GM12878 (cell line): Measurements from ENCODE around the gene HIVEP3.

Source experiments
- CBX3 ChIP-seq: fragments of 200-600 bp; sonication (generic); IDR thresholded peaks from 2 replicates; pipeline ENCODE4 v1.6.1; 2016; ENCODE audit warnings: low read depth, borderline replicate concordance
- EZH2 ChIP-seq: IDR thresholded peaks from 2 replicates; pipeline ENCODE4 v1.6.1; 2012; ENCODE audit warnings: low read depth, mild to moderate bottlenecking, control low read depth, inconsistent platforms, low read length, borderline replicate concordance; ENCODE audit not compliant: control insufficient read depth
- GATAD2B ChIP-seq: fragments of 450-650 bp; conservative IDR thresholded peaks from 2 replicates; pipeline ENCODE4 v1.6.1; 2017; ENCODE audit warnings: low read depth, mild to moderate bottlenecking, moderate library complexity
- MYC ChIP-seq: IDR thresholded peaks from 2 replicates; pipeline ENCODE4 v1.6.1; 2011; ENCODE audit warnings: mild to moderate bottlenecking, low read length, moderate library complexity, inconsistent platforms; ENCODE audit not compliant: insufficient read depth, insufficient replicate concordance, insufficient read length, severe bottlenecking
- RFX5 ChIP-seq: IDR thresholded peaks from 2 replicates; pipeline ENCODE4 v1.6.1; 2011; ENCODE audit warnings: low read depth, low read length, improper control_type of control experiment
- SIN3A ChIP-seq: IDR thresholded peaks from 2 replicates; pipeline ENCODE4 v1.6.1; 2012; ENCODE audit warnings: low read depth, low read length, improper control_type of control experiment
- STAT3 ChIP-seq: IDR thresholded peaks from 2 replicates; pipeline ENCODE4 v1.6.1; 2011; ENCODE audit warnings: low read depth, low read length, improper control_type of control experiment
- TCF12 ChIP-seq: IDR thresholded peaks from 2 replicates; pipeline ENCODE4 v1.6.1; 2011; ENCODE audit warnings: low read depth, mild to moderate bottlenecking, low read length
- TF ChIP-seq, protein P1 (sequence below), 3 experiments: IDR thresholded peaks in 2 of 3; conservative IDR thresholded peaks in 1 of 3; 2 replicates each; pipeline ENCODE4 v1.5.1; 2011; ENCODE audit warnings: low read depth in 3 of 3, low read length in 3 of 3, mild to moderate bottlenecking in 3 of 3, control low read depth in 2 of 3, moderate library complexity in 2 of 3, inconsistent platforms in 1 of 3, mixed read lengths in 1 of 3; ENCODE audit not compliant: control insufficient read depth in 2 of 3, insufficient read depth in 1 of 3; ENCODE audit errors: extremely low read depth in 1 of 3
- TF ChIP-seq, protein P2 (sequence below): IDR thresholded peaks from 2 replicates; pipeline ENCODE4 v1.6.1; 2012; ENCODE audit warnings: mild to moderate bottlenecking, low read depth, low read length

DNA sequence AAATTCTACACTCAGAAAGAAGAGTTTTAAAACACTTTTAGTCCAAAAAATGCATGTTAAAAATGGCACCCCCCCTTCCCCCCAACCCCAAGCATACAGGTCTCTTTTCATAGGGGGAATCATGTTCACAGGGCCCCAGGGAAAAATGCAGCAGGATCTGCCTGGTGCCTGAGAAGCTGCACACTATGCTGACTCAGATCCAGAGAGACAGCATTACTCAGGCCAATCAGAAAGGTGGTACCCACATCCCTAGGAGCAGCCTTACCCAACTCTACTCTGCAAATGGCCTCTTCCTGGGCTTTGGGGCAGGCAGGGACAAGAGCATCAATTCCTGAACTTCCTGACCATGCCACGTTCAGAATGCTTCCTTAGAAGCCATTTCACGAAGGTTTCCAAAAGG, 119.0 kb downstream of the HIVEP3 start:
- no peak for TF ChIP-seq RFX5
- no peak for TF ChIP-seq EZH2
- TF ChIP-seq MYC: no peak
- TF ChIP-seq TCF12: 0 out of 2 replicates have a peak, but pooled peaks have one; percentile 9
- TF ChIP-seq STAT3: no peak
- TF ChIP-seq, protein P1, sequence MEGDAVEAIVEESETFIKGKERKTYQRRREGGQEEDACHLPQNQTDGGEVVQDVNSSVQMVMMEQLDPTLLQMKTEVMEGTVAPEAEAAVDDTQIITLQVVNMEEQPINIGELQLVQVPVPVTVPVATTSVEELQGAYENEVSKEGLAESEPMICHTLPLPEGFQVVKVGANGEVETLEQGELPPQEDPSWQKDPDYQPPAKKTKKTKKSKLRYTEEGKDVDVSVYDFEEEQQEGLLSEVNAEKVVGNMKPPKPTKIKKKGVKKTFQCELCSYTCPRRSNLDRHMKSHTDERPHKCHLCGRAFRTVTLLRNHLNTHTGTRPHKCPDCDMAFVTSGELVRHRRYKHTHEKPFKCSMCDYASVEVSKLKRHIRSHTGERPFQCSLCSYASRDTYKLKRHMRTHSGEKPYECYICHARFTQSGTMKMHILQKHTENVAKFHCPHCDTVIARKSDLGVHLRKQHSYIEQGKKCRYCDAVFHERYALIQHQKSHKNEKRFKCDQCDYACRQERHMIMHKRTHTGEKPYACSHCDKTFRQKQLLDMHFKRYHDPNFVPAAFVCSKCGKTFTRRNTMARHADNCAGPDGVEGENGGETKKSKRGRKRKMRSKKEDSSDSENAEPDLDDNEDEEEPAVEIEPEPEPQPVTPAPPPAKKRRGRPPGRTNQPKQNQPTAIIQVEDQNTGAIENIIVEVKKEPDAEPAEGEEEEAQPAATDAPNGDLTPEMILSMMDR (IDR thresholded peaks at IDR 0.05 in 2 of 3, conservative IDR thresholded peaks at IDR 0.05 in 1 of 3; ENCODE audit: control insufficient read depth in 2 of 3, extremely low read depth in 1 of 3, insufficient read depth in 1 of 3, low read depth in 3 of 3, low read length in 3 of 3): no peak
- no peak for TF ChIP-seq CBX3
- TF ChIP-seq GATAD2B: no peak
- TF ChIP-seq SIN3A: no peak
- TF ChIP-seq, protein P2, sequence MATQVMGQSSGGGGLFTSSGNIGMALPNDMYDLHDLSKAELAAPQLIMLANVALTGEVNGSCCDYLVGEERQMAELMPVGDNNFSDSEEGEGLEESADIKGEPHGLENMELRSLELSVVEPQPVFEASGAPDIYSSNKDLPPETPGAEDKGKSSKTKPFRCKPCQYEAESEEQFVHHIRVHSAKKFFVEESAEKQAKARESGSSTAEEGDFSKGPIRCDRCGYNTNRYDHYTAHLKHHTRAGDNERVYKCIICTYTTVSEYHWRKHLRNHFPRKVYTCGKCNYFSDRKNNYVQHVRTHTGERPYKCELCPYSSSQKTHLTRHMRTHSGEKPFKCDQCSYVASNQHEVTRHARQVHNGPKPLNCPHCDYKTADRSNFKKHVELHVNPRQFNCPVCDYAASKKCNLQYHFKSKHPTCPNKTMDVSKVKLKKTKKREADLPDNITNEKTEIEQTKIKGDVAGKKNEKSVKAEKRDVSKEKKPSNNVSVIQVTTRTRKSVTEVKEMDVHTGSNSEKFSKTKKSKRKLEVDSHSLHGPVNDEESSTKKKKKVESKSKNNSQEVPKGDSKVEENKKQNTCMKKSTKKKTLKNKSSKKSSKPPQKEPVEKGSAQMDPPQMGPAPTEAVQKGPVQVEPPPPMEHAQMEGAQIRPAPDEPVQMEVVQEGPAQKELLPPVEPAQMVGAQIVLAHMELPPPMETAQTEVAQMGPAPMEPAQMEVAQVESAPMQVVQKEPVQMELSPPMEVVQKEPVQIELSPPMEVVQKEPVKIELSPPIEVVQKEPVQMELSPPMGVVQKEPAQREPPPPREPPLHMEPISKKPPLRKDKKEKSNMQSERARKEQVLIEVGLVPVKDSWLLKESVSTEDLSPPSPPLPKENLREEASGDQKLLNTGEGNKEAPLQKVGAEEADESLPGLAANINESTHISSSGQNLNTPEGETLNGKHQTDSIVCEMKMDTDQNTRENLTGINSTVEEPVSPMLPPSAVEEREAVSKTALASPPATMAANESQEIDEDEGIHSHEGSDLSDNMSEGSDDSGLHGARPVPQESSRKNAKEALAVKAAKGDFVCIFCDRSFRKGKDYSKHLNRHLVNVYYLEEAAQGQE: no peak
